WI38 (cell line): ENCODE results near the gene OR10H5.
"Not testable (repeated sequence)": the region's sequence is repeated elsewhere in the genome, so short reads cannot be mapped to it uniquely, and the experiment has no call there.

Experiments used
- H3K4me3 ChIP-seq: 2 replicates; pipeline ENCODE4 v1.5.1; 2011; ENCODE audit warnings: low read depth, mild to moderate bottlenecking, control low read depth, low read length
- TF ChIP-seq, protein P1 (sequence below): IDR thresholded peaks from 2 replicates; pipeline ENCODE4 v1.5.1; 2012; ENCODE audit warnings: low read depth, mild to moderate bottlenecking, control low read depth, low read length

Gene OR10H5

DNA sequence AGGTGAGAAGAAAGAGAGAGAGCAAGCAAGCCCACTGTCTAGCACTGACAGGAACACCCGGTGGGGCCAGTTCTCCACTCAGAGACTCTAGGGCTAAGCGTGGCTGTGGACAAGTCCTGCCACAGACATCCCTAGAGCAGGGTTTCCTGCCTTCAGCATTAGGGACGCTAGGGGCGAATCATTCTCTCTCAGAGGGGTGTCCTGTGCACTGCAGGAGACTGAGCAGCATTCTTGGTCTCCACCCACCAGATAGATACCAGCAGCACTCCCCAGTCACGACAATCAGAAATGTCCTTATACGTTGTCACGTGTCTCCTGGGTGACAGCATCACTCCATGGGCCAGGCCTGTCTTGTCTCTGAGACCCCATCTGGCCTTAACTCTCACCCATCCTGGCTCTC, 26.5 kb downstream of the OR10H5 start:
- no peak overlapping the region for H3K4me3 ChIP-seq
- TF ChIP-seq, protein P1, sequence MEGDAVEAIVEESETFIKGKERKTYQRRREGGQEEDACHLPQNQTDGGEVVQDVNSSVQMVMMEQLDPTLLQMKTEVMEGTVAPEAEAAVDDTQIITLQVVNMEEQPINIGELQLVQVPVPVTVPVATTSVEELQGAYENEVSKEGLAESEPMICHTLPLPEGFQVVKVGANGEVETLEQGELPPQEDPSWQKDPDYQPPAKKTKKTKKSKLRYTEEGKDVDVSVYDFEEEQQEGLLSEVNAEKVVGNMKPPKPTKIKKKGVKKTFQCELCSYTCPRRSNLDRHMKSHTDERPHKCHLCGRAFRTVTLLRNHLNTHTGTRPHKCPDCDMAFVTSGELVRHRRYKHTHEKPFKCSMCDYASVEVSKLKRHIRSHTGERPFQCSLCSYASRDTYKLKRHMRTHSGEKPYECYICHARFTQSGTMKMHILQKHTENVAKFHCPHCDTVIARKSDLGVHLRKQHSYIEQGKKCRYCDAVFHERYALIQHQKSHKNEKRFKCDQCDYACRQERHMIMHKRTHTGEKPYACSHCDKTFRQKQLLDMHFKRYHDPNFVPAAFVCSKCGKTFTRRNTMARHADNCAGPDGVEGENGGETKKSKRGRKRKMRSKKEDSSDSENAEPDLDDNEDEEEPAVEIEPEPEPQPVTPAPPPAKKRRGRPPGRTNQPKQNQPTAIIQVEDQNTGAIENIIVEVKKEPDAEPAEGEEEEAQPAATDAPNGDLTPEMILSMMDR: no peak

DNA sequence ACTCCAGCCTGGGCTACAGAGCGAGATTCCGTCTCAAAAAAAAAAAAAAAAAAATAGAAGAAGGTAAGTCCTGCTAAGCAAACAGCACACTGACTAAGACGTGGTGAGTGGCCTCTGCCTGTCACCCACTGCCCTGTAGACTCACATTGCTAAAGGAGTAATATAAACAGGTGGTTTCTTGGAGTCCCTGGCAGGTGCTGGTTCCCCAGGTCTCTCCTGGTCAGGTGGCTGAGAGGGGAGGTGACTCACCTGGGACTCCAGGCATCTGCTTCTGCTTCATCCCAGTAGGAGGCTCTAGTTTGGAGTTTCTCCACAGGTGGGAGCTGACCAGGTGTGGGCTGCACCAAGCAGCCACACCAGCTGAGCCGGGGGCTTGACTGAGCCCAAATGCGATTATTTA, 27.8 kb downstream of the OR10H5 start, which contains the start of gene OR10H1:
TSS of gene OR10H1 (minus strand) at position 359 of the 400 bp plus-strand sequence. CDS start 7,627 bp downstream, outside the sequence.
- TF ChIP-seq, protein P1: no peak

DNA sequence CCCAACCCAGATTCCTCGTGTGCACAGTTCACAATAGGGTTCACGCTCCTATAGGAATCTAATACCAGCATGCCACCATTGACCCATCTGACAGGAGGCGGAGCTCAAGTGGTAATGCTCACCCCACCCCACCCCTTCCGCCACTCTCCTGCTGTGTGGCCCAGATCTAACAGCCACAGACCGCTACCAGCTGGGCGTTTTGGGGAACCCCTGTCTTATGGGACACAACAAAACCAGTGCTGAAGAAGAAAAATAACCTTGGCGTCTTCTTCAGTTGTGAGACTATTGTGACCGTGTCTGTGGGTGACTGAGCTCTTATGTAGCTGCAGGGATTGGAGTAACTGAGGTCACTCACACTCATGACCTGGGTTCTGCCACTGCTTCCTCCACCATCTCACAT, 33.2 kb downstream of the OR10H5 start:
- TF ChIP-seq, protein P1: no peak
- H3K4me3 ChIP-seq: no peak overlapping the region

More for the DNA sequence above, 27.8 kb downstream of the OR10H5 start, which contains the start of gene OR10H1:
- H3K4me3 ChIP-seq: no peak within 1 kb of the TSS

DNA sequence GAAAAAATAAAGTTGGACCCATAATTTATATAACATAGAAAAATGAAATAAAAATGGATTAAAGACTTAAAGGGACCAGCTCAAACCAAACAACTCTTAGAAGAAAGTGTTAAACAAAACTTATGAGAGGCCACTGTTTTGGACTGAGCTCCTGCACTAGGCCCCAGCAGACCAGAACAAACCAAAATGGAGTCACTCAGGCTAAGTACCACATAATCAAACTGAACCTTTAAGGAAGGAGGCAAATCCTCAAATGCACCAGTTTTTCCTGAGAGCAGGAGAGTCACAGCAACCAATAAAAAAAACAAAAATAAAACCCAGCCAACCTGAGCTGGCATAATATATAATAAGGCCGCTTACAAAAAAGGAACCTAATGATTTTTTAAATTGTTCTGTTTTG, 38.3 kb downstream of the OR10H5 start:
- TF ChIP-seq, protein P1: no peak
- no peak overlapping the region for H3K4me3 ChIP-seq

DNA sequence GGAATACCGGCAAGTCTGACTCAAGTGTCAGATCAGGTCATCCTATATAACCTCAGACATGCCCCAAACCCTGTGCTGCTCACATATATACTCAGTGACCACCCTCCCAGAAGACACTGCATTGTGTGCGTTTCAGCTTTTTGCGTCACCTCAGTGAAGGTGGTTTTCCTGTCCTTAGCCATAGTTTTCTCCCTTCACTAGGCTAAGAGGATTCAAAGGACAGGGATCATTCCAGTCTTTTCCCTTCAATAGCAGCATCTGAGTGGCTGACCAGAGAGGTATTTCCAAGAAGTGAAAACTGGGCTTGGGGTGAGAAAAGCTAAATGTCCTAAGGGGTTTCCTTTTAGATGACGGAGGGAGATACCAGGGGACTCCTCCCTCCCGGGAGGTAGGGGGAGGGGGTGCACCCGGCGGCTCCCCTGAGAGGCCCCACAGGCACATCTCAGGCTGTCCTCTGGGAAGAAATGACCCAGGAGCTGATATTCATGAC, 40.7 kb downstream of the OR10H5 start:
- H3K4me3 ChIP-seq: no peak overlapping the region
- TF ChIP-seq, protein P1: no peak

DNA sequence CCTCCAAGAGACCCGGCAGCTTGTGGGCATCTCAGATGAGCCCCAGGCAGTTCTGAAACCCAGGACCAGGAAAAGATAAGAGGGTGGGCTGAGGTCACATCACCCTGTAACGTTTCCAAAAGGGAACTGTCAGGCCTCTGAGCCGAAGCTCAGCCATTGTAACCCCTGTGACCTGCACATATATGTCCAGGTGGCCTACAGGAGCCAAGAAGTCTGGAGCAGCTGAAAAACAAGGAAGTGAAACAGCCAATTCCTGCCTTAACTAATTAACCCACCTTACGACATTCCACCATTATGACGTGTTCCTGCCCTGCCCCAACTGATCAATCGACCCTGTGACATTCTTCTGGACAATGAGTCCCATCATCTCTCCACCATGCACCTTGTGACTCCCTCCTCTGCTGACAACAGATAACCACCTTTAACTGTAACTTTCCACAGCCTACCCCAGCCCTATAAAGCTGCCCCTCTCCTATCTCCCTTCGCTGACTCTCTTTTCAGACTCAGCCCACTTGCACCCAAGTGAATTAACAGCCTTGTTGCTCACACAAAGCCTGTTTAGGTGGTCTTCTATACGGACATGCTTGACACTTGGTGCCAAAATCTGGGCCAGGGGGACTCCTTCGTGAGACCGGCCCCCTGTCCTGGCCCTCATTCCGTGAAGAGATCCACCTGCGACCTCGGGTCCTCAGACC, 41.3 kb downstream of the OR10H5 start:
- H3K4me3 ChIP-seq: not testable (repeated sequence)

DNA sequence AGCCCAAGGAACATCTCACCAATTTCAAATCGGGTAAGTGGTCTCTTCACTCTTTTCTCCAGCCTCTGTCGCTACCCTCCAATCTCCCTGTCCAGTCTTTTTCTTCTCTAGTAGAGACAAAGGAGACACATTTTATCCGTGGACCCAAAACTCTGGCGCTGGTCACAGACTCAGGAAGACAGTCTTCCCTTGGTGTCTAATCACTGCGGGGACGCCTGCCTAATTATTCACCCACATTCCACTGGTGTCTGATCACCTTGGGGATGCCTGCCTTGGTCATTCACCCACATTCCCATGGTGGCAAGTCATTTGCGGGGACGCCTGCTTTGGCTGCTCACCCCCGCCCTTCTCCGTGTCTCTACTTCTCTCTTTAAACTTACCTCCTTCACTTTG, 41.8 kb downstream of the OR10H5 start:
- TF ChIP-seq, protein P1: no peak
- H3K4me3 ChIP-seq: no peak overlapping the region

DNA sequence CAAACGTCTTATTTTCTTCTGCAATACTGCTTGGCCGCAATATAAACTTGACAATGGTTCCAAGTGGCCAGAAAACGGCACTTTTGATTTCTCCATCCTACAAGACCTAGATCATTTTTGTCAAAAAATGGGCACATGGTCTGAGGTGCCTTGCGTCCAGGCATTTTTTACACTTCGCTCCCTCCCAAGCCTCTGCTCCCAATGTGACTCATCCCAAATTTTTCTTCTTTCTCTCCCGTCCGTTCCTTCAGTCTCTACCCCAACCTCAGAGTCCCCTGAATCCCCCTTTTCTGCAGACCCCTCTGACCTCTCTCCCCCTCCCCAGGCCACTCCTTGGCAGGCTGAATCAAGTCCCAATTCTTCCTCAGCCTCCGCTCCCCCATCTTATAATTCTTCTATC, 42.3 kb downstream of the OR10H5 start:
- TF ChIP-seq, protein P1: no peak
- H3K4me3 ChIP-seq: no peak overlapping the region
